ENCODE results near the gene FAM83G. TPM values are rescaled to one million over a fixed set of nuclear protein-coding genes. Genes with fewer than 3 reads are reported as not detected.
"Not testable (repeated sequence)": the region's sequence is repeated elsewhere in the genome, so short reads cannot be mapped to it uniquely, and the experiment has no call there.

Gene FAM83G
- total and polyA plus RNA-seq, 2 donors (not counting 1 experiment from before 2014, with no cell fraction given): 2.4 to 6.3 TPM

DNA sequence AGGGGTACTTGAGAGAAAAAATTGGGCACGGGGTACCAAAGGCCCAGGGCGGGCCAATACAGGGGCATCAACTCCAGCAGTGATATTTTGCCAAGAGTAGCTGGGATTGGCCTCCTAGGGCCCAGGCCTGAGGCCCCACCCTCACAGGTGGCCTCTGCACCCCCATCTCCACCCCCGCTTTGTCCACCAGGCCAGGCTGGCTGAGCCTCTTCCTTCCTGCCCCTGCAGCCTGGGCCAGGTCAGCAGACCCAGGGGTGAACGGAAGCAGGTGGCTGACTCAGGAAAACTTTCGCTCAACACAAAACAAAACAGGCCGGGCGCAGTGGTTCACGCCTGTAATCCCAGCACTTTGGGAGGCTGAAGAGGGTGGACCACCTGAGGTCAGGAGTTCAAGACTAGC lies 38.5 kb upstream of the FAM83G start:
- not testable (repeated sequence) for H3K9ac ChIP-seq (ENCODE audit: insufficient read depth, low read length); H4K20me1 ChIP-seq (ENCODE audit: control insufficient read depth, extremely low read depth, insufficient read depth, low read length); H3K4me1 ChIP-seq (ENCODE audit: control insufficient read depth, extremely low read depth, insufficient read depth, low read length); H2AFZ ChIP-seq (ENCODE audit: low read length); H3K27me3 ChIP-seq (ENCODE audit: control insufficient read depth, insufficient read depth, low read length); H3K4me2 ChIP-seq (ENCODE audit: extremely low read depth, insufficient read depth, low read length); H3K36me3 ChIP-seq (ENCODE audit: control insufficient read depth, insufficient read depth, low read length); DNase-seq (ENCODE audit: low read depth in 2 of 2); H3K79me2 ChIP-seq (ENCODE audit: control insufficient read depth, insufficient read depth, low read length); H3K4me3 ChIP-seq (replicated peaks in 1 of 4; ENCODE audit: control extremely low read depth in 1 of 4, insufficient read depth in 1 of 4, low read depth in 3 of 4, low read length in 4 of 4); H3K9me3 ChIP-seq (ENCODE audit: control insufficient read depth, insufficient read depth, low read depth, low read length); H3K27ac ChIP-seq (ENCODE audit: insufficient read depth, low read length)

DNA sequence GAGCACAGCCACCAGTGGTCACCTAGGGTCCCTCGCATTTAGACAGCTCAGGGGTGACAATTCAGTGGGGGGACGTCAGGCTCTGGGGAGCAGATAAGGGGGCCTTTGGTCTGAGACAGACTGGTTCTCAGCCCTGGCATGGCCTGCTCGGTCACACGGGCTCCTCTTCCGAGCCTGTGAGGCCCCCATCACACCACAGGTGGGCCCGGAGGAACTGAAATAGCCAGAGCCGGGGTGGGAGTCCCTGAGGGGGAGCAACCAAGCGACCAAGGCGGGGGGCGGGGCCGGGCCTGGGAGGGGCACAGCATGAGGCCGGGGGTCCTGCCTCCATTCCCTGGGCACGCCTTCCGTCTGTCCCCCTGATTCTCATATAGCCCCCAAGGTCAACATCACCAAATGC lies 37.8 kb upstream of the FAM83G start:
- H3K9me3 ChIP-seq (ENCODE audit: control insufficient read depth, insufficient read depth, low read depth, low read length); DNase-seq (ENCODE audit: low read depth in 2 of 2); H4K20me1 ChIP-seq (ENCODE audit: control insufficient read depth, extremely low read depth, insufficient read depth, low read length); H3K4me1 ChIP-seq (ENCODE audit: control insufficient read depth, extremely low read depth, insufficient read depth, low read length); H3K4me3 ChIP-seq (replicated peaks in 1 of 4; ENCODE audit: control extremely low read depth in 1 of 4, insufficient read depth in 1 of 4, low read depth in 3 of 4, low read length in 4 of 4); H2AFZ ChIP-seq (ENCODE audit: low read length); H3K4me2 ChIP-seq (ENCODE audit: extremely low read depth, insufficient read depth, low read length); H3K79me2 ChIP-seq (ENCODE audit: control insufficient read depth, insufficient read depth, low read length); H3K27me3 ChIP-seq (ENCODE audit: control insufficient read depth, insufficient read depth, low read length); H3K9ac ChIP-seq (ENCODE audit: insufficient read depth, low read length); H3K36me3 ChIP-seq (ENCODE audit: control insufficient read depth, insufficient read depth, low read length); H3K27ac ChIP-seq (ENCODE audit: insufficient read depth, low read length): not testable (repeated sequence)

DNA sequence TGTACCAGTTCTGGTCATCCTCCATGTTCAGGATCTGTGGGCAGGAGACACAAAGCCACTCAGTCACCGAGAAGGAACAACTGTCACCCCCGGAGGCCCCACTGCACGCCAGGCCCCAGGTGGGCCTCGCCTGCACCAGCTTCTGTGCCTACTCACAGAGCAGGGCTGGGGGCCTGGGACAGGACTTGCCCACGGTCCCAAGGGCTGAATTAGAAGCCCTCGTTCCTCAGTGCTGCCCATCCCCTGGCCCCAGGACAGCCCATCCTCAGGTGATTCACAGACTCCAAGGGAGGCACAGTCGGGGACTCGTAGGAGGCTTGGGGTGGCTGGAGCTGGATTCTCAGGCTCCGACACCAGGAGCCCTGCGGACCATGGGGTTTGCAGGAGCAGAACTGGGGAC lies 37.3 kb upstream of the FAM83G start:
- not testable (repeated sequence) for H3K27me3 ChIP-seq (ENCODE audit: control insufficient read depth, insufficient read depth, low read length); H3K27ac ChIP-seq (ENCODE audit: insufficient read depth, low read length); H3K36me3 ChIP-seq (ENCODE audit: control insufficient read depth, insufficient read depth, low read length); H3K4me3 ChIP-seq (replicated peaks in 1 of 4; ENCODE audit: control extremely low read depth in 1 of 4, insufficient read depth in 1 of 4, low read depth in 3 of 4, low read length in 4 of 4); H3K9ac ChIP-seq (ENCODE audit: insufficient read depth, low read length); H3K9me3 ChIP-seq (ENCODE audit: control insufficient read depth, insufficient read depth, low read depth, low read length); H3K79me2 ChIP-seq (ENCODE audit: control insufficient read depth, insufficient read depth, low read length); H2AFZ ChIP-seq (ENCODE audit: low read length); H3K4me2 ChIP-seq (ENCODE audit: extremely low read depth, insufficient read depth, low read length); H4K20me1 ChIP-seq (ENCODE audit: control insufficient read depth, extremely low read depth, insufficient read depth, low read length); H3K4me1 ChIP-seq (ENCODE audit: control insufficient read depth, extremely low read depth, insufficient read depth, low read length); DNase-seq (ENCODE audit: low read depth in 2 of 2)

- H4K20me1 ChIP-seq (ENCODE audit: control insufficient read depth, extremely low read depth, insufficient read depth, low read length); H3K79me2 ChIP-seq (ENCODE audit: control insufficient read depth, insufficient read depth, low read length); H3K27ac ChIP-seq (ENCODE audit: insufficient read depth, low read length); DNase-seq (ENCODE audit: low read depth in 2 of 2); H3K9me3 ChIP-seq (ENCODE audit: control insufficient read depth, insufficient read depth, low read depth, low read length); H3K4me1 ChIP-seq (ENCODE audit: control insufficient read depth, extremely low read depth, insufficient read depth, low read length); H3K9ac ChIP-seq (ENCODE audit: insufficient read depth, low read length); H3K4me3 ChIP-seq (replicated peaks in 1 of 4; ENCODE audit: control extremely low read depth in 1 of 4, insufficient read depth in 1 of 4, low read depth in 3 of 4, low read length in 4 of 4); H3K4me2 ChIP-seq (ENCODE audit: extremely low read depth, insufficient read depth, low read length); H2AFZ ChIP-seq (ENCODE audit: low read length); H3K27me3 ChIP-seq (ENCODE audit: control insufficient read depth, insufficient read depth, low read length); H3K36me3 ChIP-seq (ENCODE audit: control insufficient read depth, insufficient read depth, low read length): not testable (repeated sequence)
Observed at GRCh38 chr17:19040350-19040749, 35.8 kb upstream of the FAM83G start.

GRCh38 chr17:19038730-19039129 lies 34.2 kb upstream of the FAM83G start:
- not testable (repeated sequence) for H3K27me3 ChIP-seq (ENCODE audit: control insufficient read depth, insufficient read depth, low read length); H2AFZ ChIP-seq (ENCODE audit: low read length); DNase-seq (ENCODE audit: low read depth in 2 of 2); H3K36me3 ChIP-seq (ENCODE audit: control insufficient read depth, insufficient read depth, low read length); H3K9ac ChIP-seq (ENCODE audit: insufficient read depth, low read length); H3K27ac ChIP-seq (ENCODE audit: insufficient read depth, low read length); H3K4me3 ChIP-seq (replicated peaks in 1 of 4; ENCODE audit: control extremely low read depth in 1 of 4, insufficient read depth in 1 of 4, low read depth in 3 of 4, low read length in 4 of 4); H4K20me1 ChIP-seq (ENCODE audit: control insufficient read depth, extremely low read depth, insufficient read depth, low read length); H3K4me1 ChIP-seq (ENCODE audit: control insufficient read depth, extremely low read depth, insufficient read depth, low read length); H3K79me2 ChIP-seq (ENCODE audit: control insufficient read depth, insufficient read depth, low read length); H3K9me3 ChIP-seq (ENCODE audit: control insufficient read depth, insufficient read depth, low read depth, low read length); H3K4me2 ChIP-seq (ENCODE audit: extremely low read depth, insufficient read depth, low read length)

DNA sequence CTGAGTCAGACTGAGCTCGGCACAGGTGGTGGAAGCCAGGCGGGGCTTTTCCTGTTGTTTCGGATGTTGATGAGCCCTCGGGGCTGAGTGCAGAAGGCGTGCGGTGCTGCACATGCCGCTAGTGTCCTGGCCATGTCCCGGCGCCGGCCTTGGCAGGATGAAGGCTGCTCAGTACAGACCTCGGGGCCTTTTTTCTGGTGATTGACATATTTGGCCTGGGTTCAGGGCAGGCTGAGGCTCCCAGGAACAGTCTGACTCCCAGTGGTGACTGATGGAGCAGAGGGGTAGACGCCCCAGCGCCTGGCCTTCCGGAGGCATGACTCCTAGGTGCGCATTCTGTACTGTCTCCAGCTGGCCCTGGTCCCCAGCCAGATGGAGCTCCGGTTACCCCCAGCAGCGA lies 33.4 kb upstream of the FAM83G start:
- not testable (repeated sequence) for H3K79me2 ChIP-seq (ENCODE audit: control insufficient read depth, insufficient read depth, low read length); H3K4me2 ChIP-seq (ENCODE audit: extremely low read depth, insufficient read depth, low read length); H2AFZ ChIP-seq (ENCODE audit: low read length); H4K20me1 ChIP-seq (ENCODE audit: control insufficient read depth, extremely low read depth, insufficient read depth, low read length); H3K27ac ChIP-seq (ENCODE audit: insufficient read depth, low read length); H3K27me3 ChIP-seq (ENCODE audit: control insufficient read depth, insufficient read depth, low read length); H3K4me3 ChIP-seq (replicated peaks in 1 of 4; ENCODE audit: control extremely low read depth in 1 of 4, insufficient read depth in 1 of 4, low read depth in 3 of 4, low read length in 4 of 4); DNase-seq (ENCODE audit: low read depth in 2 of 2); H3K36me3 ChIP-seq (ENCODE audit: control insufficient read depth, insufficient read depth, low read length); H3K9me3 ChIP-seq (ENCODE audit: control insufficient read depth, insufficient read depth, low read depth, low read length); H3K4me1 ChIP-seq (ENCODE audit: control insufficient read depth, extremely low read depth, insufficient read depth, low read length); H3K9ac ChIP-seq (ENCODE audit: insufficient read depth, low read length)

DNA sequence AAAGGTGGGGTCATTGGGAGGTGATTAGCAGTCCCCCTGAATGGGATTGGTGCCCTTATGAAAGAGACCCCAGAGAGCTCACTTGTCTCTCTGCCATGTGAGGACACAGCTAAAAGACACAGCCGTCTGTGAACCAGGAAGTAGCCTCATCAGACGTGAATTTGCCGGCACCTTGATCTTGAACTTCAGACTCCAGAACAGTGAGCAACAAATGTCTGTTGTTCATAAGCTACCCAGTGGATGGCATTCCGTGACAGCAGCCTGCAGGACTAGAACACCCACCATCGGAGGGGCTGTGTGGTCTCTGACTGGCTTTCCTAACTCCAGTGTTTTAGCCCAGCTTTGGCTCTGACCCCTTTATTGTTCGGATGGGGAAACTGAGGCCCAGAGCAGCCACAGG lies 33.0 kb upstream of the FAM83G start:
- H3K4me1 ChIP-seq (ENCODE audit: control insufficient read depth, extremely low read depth, insufficient read depth, low read length); H3K27ac ChIP-seq (ENCODE audit: insufficient read depth, low read length); DNase-seq (ENCODE audit: low read depth in 2 of 2); H3K4me2 ChIP-seq (ENCODE audit: extremely low read depth, insufficient read depth, low read length); H3K27me3 ChIP-seq (ENCODE audit: control insufficient read depth, insufficient read depth, low read length); H4K20me1 ChIP-seq (ENCODE audit: control insufficient read depth, extremely low read depth, insufficient read depth, low read length); H3K79me2 ChIP-seq (ENCODE audit: control insufficient read depth, insufficient read depth, low read length); H3K9ac ChIP-seq (ENCODE audit: insufficient read depth, low read length); H3K4me3 ChIP-seq (replicated peaks in 1 of 4; ENCODE audit: control extremely low read depth in 1 of 4, insufficient read depth in 1 of 4, low read depth in 3 of 4, low read length in 4 of 4); H3K9me3 ChIP-seq (ENCODE audit: control insufficient read depth, insufficient read depth, low read depth, low read length); H3K36me3 ChIP-seq (ENCODE audit: control insufficient read depth, insufficient read depth, low read length); H2AFZ ChIP-seq (ENCODE audit: low read length): not testable (repeated sequence)

All from fibroblast of lung (primary cell).